ENCODE data around the gene THRB.

The THRB gene

DNA sequence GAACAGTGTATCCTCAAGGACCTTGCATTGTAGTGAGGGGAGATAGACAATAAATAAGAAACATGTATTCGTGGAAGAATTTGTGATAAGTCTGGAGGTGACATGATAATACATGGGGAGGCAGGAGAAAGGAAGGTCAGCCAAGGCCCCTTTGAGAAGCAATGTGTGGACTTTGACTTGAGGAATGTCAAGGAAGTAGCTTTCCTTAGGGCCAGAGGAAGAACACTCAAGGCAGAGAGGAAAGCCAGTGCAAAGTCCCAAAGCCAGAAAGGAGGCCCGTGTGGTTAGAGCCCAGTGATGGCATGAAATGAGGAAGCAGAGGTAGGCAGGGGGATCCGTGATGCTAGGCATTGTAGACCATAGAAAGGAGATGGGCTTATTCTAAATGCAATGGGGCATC, 357.3 kb downstream of the THRB start:
- Histone ChIP-seq H3K36me3 (ENCODE audit: insufficient read depth, low read length) (no peaks in the 10 kb centered on the region), H3K4me1 (ENCODE audit: insufficient read depth, low read length) (no peaks in the 10 kb centered on the region), H3K9me3 (ENCODE audit: control insufficient read depth, insufficient read depth, low read length) (no peaks in the 10 kb centered on the region), H3K9ac (ENCODE audit: low read depth, low read length) (no peak overlapping the region)

DNA sequence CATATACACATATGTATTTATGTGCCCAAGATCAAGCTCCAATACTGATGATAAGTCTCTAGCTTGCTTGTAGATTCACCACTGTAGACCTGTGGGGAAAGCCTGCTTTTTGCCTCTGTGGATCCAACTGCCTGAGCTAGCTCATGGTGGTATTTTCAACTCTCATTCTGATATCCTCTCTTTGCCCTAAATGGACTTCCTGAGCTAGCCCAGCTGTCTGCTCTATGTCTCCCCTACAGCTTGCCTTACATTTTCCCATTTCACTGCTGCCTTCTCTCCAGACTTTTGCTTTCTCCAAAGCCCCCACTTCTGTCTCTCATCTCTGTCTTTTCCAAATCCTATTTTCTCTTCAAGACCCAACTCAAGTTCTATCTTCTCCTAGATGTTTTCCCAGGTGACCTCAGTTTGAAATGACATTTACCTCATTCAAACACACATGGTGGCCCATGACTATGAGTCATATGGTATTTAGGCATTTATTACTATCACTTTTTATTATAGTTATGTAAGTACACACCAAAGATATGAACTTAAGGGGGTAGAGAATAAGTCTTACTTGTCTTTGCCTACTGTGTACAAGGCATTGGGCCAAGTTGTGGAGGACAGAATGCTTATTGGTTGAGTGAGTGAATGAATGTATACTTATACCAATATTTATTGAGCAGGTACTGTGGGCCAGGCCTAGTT, 357.9 kb downstream of the THRB start:
- Histone ChIP-seq H3K4me1 (ENCODE audit: insufficient read depth, low read length) (no peaks in the 10 kb centered on the region), H3K36me3 (ENCODE audit: insufficient read depth, low read length) (no peaks in the 10 kb centered on the region), H3K9me3 (ENCODE audit: control insufficient read depth, insufficient read depth, low read length) (no peaks in the 10 kb centered on the region), H3K9ac (ENCODE audit: low read depth, low read length) (no peak overlapping the region)

- Histone ChIP-seq H3K36me3 (ENCODE audit: insufficient read depth, low read length) (no peaks in the 10 kb centered on the region), H3K9me3 (ENCODE audit: control insufficient read depth, insufficient read depth, low read length) (no peaks in the 10 kb centered on the region), H3K9ac (ENCODE audit: low read depth, low read length) (no peak overlapping the region), H3K4me1 (ENCODE audit: insufficient read depth, low read length) (no peaks in the 10 kb centered on the region)
These were observed 359.4 kb downstream of the THRB start for GRCh38 chr3:24135280-24135679.

GRCh38 chr3:24133942-24134341, 360.7 kb downstream of the THRB start:
- H3K4me1 ChIP-seq (ENCODE audit: insufficient read depth, low read length) = no peaks in the 10 kb centered on the region
- no peak overlapping the region for H3K9ac ChIP-seq (ENCODE audit: low read depth, low read length)

DNA sequence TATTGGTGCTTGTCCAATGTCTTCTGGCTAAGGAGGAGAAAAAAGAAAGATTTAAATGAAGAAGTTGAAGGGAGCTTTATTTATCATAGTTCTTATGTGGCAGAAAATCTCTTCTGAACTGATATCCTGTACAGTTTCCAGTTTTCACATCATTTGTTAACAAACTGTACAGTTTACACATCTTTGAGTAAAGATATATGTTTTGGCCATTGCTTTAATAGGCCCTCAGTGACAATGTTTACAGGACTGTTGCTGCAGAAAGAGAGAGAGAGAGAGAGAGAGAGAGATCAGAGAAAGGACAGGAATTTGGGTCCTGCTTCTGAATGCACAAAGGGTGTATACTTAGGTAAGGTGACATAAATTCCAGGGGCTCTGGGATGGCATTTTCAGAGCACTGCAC, 361.2 kb downstream of the THRB start:
- Histone ChIP-seq H3K4me1 (ENCODE audit: insufficient read depth, low read length) (no peaks in the 10 kb centered on the region), H3K9ac (ENCODE audit: low read depth, low read length) (no peak overlapping the region), H3K36me3 (ENCODE audit: insufficient read depth, low read length) (no peaks in the 10 kb centered on the region), H3K9me3 (ENCODE audit: control insufficient read depth, insufficient read depth, low read length) (no peaks in the 10 kb centered on the region)

More at GRCh38 chr3:24133942-24134341, 360.7 kb downstream of the THRB start:
- H3K36me3 ChIP-seq (ENCODE audit: insufficient read depth, low read length) = no peaks in the 10 kb centered on the region
- H3K9me3 ChIP-seq (ENCODE audit: control insufficient read depth, insufficient read depth, low read length) = no peaks in the 10 kb centered on the region

- no peaks in the 10 kb centered on the region for H3K9me3 ChIP-seq (ENCODE audit: control insufficient read depth, insufficient read depth, low read length)
- no peak overlapping the region for H3K9ac ChIP-seq (ENCODE audit: low read depth, low read length)
- no peaks in the 10 kb centered on the region for H3K36me3 ChIP-seq (ENCODE audit: insufficient read depth, low read length)
- H3K4me1 ChIP-seq (ENCODE audit: insufficient read depth, low read length) = no peaks in the 10 kb centered on the region
These were observed 365.1 kb downstream of the THRB start for GRCh38 chr3:24129549-24129948.

DNA sequence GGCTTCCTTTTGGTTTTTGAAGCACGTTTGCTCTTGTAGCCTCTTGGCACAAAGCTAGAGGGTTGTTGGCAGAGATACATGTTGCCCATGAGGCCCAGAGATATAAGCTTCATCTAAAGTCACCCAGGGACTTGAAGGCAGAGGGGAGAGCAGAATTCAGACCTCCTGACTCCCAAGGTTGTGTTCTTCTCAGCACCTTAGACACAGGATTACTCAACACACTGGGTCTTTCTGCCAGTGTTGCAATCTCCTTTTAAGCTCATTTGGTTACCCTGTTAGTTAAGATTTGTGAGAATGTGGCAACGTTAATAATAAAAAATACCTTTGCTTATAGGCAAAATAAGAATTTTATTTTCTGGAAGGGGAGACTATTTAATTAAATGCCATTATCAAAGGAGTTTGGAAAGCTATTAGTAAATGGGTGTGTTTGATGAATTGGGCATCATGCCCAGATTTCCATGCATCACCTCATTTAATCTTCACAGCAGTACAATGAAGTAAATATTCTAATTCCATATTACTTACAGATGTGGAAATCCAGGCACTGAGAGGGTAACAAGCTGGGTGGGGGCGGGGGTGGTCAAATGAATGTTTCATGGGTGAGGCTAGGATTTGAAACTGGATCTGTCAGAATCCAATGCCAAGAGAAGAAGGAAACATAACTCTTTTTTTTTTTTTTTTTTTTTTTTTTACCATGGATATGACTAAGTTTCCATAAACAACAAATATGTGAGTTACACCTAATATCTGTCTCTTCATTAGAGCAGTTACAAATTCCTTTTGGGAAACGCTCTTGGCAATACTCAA, 366.2 kb downstream of the THRB start:
- no peaks in the 10 kb centered on the region for H3K9me3 ChIP-seq (ENCODE audit: control insufficient read depth, insufficient read depth, low read length)
- no peaks in the 10 kb centered on the region for H3K4me1 ChIP-seq (ENCODE audit: insufficient read depth, low read length)
- H3K9ac ChIP-seq (ENCODE audit: low read depth, low read length) = no peak overlapping the region
- H3K36me3 ChIP-seq (ENCODE audit: insufficient read depth, low read length) = no peaks in the 10 kb centered on the region

- Histone ChIP-seq H3K4me1 (ENCODE audit: insufficient read depth, low read length) (no peaks in the 10 kb centered on the region), H3K9me3 (ENCODE audit: control insufficient read depth, insufficient read depth, low read length) (no peaks in the 10 kb centered on the region), H3K36me3 (ENCODE audit: insufficient read depth, low read length) (no peaks in the 10 kb centered on the region), H3K9ac (ENCODE audit: low read depth, low read length) (no peak overlapping the region)
These were observed 371.1 kb downstream of the THRB start for GRCh38 chr3:24123596-24123995.

DNA sequence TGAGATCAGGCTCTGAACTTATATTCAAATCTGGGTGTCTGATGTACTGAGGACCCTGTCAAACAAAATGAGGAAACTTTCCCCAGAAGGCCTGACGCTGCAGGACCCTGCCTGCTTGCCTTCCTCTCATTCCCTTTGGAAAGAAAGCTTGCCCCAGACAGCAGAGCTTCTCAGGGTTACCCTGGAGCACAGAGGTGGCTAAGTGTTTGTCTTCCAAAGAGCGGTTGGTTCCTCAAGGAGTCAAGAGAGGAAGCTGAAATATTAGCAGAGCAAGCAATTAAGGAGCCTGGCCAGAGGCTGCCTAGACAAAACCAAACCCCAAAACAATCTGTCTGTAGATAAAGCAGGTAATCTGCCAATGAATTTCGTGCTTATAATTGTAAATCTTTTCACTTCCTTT, 374.2 kb downstream of the THRB start:
- Histone ChIP-seq H3K36me3 (ENCODE audit: insufficient read depth, low read length) (no peaks in the 10 kb centered on the region), H3K9ac (ENCODE audit: low read depth, low read length) (no peak overlapping the region), H3K9me3 (ENCODE audit: control insufficient read depth, insufficient read depth, low read length) (no peaks in the 10 kb centered on the region), H3K4me1 (ENCODE audit: insufficient read depth, low read length) (no peaks in the 10 kb centered on the region)

GRCh38 chr3:24119321-24119751, 375.3 kb downstream of the THRB start:
- Histone ChIP-seq H3K36me3 (ENCODE audit: insufficient read depth, low read length) (no peaks in the 10 kb centered on the region), H3K9ac (ENCODE audit: low read depth, low read length) (no peak overlapping the region), H3K4me1 (ENCODE audit: insufficient read depth, low read length) (no peaks in the 10 kb centered on the region), H3K9me3 (ENCODE audit: control insufficient read depth, insufficient read depth, low read length) (no peaks in the 10 kb centered on the region)

DNA sequence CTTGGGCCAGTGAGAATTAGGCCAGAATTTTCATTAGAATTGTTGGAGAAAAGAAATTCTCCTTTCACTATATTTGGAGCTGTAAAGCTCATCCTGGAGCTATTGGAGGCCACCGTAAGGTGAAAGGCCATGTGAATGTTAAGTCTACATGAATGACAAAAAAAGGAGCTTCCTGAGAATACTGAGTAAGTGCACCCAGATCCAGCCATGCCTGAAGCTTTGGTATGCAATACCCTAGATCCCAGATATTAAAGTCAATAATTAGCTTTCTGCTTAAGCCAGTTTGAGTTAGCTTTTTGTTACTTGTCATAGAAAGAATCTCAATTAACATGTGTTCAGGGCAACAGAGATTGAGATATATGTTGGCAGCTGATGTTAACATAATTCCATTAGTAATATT, 377.1 kb downstream of the THRB start:
- H3K9ac ChIP-seq (ENCODE audit: low read depth, low read length) = no peak overlapping the region
- H3K9me3 ChIP-seq (ENCODE audit: control insufficient read depth, insufficient read depth, low read length) = no peaks in the 10 kb centered on the region
- no peaks in the 10 kb centered on the region for H3K36me3 ChIP-seq (ENCODE audit: insufficient read depth, low read length)
- H3K4me1 ChIP-seq (ENCODE audit: insufficient read depth, low read length) = no peaks in the 10 kb centered on the region

DNA sequence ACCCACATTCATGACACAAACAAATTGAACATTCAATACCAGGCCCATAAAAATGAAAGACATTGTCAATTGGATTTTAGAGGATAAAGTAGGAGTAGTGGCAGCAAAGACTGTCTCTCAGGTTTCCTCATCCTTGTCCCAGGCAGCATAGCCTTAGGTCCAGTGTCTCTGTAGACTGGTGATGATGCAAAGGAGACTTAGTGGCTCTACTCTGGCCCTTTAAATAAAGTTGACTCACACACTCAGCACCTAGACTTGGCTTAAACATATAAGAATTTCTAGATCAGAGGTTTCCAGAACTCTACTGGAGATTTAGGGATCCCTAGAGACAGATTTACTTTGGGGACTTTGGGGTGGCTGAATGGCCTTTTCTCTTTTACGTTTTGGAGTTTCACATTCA, 382.9 kb downstream of the THRB start:
- H3K9me3 ChIP-seq (ENCODE audit: control insufficient read depth, insufficient read depth, low read length) = no peaks in the 10 kb centered on the region
- no peaks in the 10 kb centered on the region for H3K36me3 ChIP-seq (ENCODE audit: insufficient read depth, low read length)
- H3K9ac ChIP-seq (ENCODE audit: low read depth, low read length) = no peak overlapping the region
- H3K4me1 ChIP-seq (ENCODE audit: insufficient read depth, low read length) = no peaks in the 10 kb centered on the region

GRCh38 chr3:24110051-24110450, 384.6 kb downstream of the THRB start:
- Histone ChIP-seq H3K9me3 (ENCODE audit: control insufficient read depth, insufficient read depth, low read length) (no peaks in the 10 kb centered on the region), H3K36me3 (ENCODE audit: insufficient read depth, low read length) (no peaks in the 10 kb centered on the region), H3K9ac (ENCODE audit: low read depth, low read length) (no peak overlapping the region), H3K4me1 (ENCODE audit: insufficient read depth, low read length) (no peaks in the 10 kb centered on the region)

- Histone ChIP-seq H3K9me3 (ENCODE audit: control insufficient read depth, insufficient read depth, low read length) (no peaks in the 10 kb centered on the region), H3K9ac (ENCODE audit: low read depth, low read length) (no peak overlapping the region), H3K4me1 (ENCODE audit: insufficient read depth, low read length) (peaks cover 7% of the 10 kb centered on the region; the same call in 1 of the 2 replicates), H3K36me3 (ENCODE audit: insufficient read depth, low read length) (no peaks in the 10 kb centered on the region)
These were observed 392.9 kb downstream of the THRB start for GRCh38 chr3:24101676-24102168.
